Glutamatergic neuron (in vitro differentiated cells): ENCODE results near the gene CXCR6. TPM values are rescaled to one million over a fixed set of nuclear protein-coding genes. Genes with fewer than 3 reads are reported as not detected.

ENCODE experiments used
- DNase-seq: peaks from one replicate; pipeline ENCODE4 v3.0.0; 2022
- H3K27ac Mint-ChIP-seq: one replicate; pipeline ENCODE4 v1.8.0; 2020; ENCODE audit warnings: mild to moderate bottlenecking, mixed read lengths, inconsistent platforms; ENCODE audit not compliant: unreplicated experiment
- H3K27me3 Mint-ChIP-seq: one replicate; pipeline ENCODE4 v1.8.0; 2020; ENCODE audit warnings: mild to moderate bottlenecking, moderate library complexity, mixed read lengths, inconsistent platforms; ENCODE audit not compliant: unreplicated experiment
- H3K36me3 Mint-ChIP-seq: one replicate; pipeline ENCODE4 v1.8.0; 2020; ENCODE audit warnings: mild to moderate bottlenecking, mixed read lengths, inconsistent platforms; ENCODE audit not compliant: unreplicated experiment
- H3K4me1 Mint-ChIP-seq: one replicate; pipeline ENCODE4 v1.8.0; 2020; ENCODE audit warnings: mild to moderate bottlenecking, low read depth, mixed read lengths, inconsistent platforms; ENCODE audit not compliant: unreplicated experiment
- H3K4me3 Mint-ChIP-seq: one replicate; pipeline ENCODE4 v1.8.0; 2020; ENCODE audit warnings: mild to moderate bottlenecking, mixed read lengths, inconsistent platforms; ENCODE audit not compliant: unreplicated experiment
- H3K9me3 Mint-ChIP-seq: one replicate; pipeline ENCODE4 v1.8.0; 2020; ENCODE audit warnings: mild to moderate bottlenecking, moderate library complexity, mixed read lengths, inconsistent platforms; ENCODE audit not compliant: unreplicated experiment
- CTCF ChIP-seq: fragments of 200-600 bp; sonication (generic); IDR thresholded peaks from one replicate; pipeline ENCODE4 v1.5.0; 2021; ENCODE audit not compliant: partially characterized antibody, unreplicated experiment
- total RNA-seq: library from RNA; stranded (reverse); fragmentation: NEBNext Ultra II Directional; extraction: Animal tissue kit (Norgen Biotek cat#: 25700); gene quantifications from one replicate; pipeline ENCODE4 v1.2.1, GENCODE V29; 2021; ENCODE audit not compliant: unreplicated experiment

CXCR6 gene
- total RNA-seq, 1 donor from 2014 or later = not detected

GRCh38 chr3:45988804-45989203, 45.5 kb downstream of the CXCR6 start:
- peaks cover 11% of the 10 kb centered on the region for H3K4me1 Mint-ChIP-seq
- H3K9me3 Mint-ChIP-seq = peaks cover 2% of the 10 kb centered on the region
- H3K27me3 Mint-ChIP-seq = no peaks in the 10 kb centered on the region
- no peak overlapping the region for H3K4me3 Mint-ChIP-seq
- no peak for DNase-seq
- no peak for TF ChIP-seq CTCF
- no peaks in the 10 kb centered on the region for H3K36me3 Mint-ChIP-seq
- no peak overlapping the region for H3K27ac Mint-ChIP-seq

- no peak for TF ChIP-seq CTCF
- no peak for DNase-seq
- Mint-ChIP-seq H3K36me3 (no peaks in the 10 kb centered on the region), H3K4me1 (peaks cover 13% of the 10 kb centered on the region), H3K9me3 (peaks cover 2% of the 10 kb centered on the region), H3K27me3 (no peaks in the 10 kb centered on the region), H3K4me3 (no peak overlapping the region), H3K27ac (no peak overlapping the region)
These were observed 46.9 kb downstream of the CXCR6 start for GRCh38 chr3:45990181-45990580.

- DNase-seq = no peak
- H3K4me1 Mint-ChIP-seq = peaks cover 13% of the 10 kb centered on the region
- peaks cover 2% of the 10 kb centered on the region for H3K9me3 Mint-ChIP-seq
- H3K27ac Mint-ChIP-seq = no peak overlapping the region
- no peaks in the 10 kb centered on the region for H3K36me3 Mint-ChIP-seq
- TF ChIP-seq CTCF = no peak
- no peak overlapping the region for H3K4me3 Mint-ChIP-seq
- no peaks in the 10 kb centered on the region for H3K27me3 Mint-ChIP-seq
These were observed 48.1 kb downstream of the CXCR6 start for GRCh38 chr3:45991341-45991740.

- no peak for TF ChIP-seq CTCF
- H3K4me3 Mint-ChIP-seq = no peak overlapping the region
- peaks cover 2% of the 10 kb centered on the region for H3K9me3 Mint-ChIP-seq
- no peak for DNase-seq
- H3K36me3 Mint-ChIP-seq = no peaks in the 10 kb centered on the region
- peaks cover 1% of the 10 kb centered on the region for H3K27me3 Mint-ChIP-seq
- H3K27ac Mint-ChIP-seq = no peak overlapping the region
- peaks cover 13% of the 10 kb centered on the region for H3K4me1 Mint-ChIP-seq
These were observed 49.0 kb downstream of the CXCR6 start for GRCh38 chr3:45992133-45992729.

- H3K9me3 Mint-ChIP-seq = peaks cover 2% of the 10 kb centered on the region
- peaks cover 1% of the 10 kb centered on the region for H3K27me3 Mint-ChIP-seq
- no peak overlapping the region for H3K27ac Mint-ChIP-seq
- H3K4me1 Mint-ChIP-seq = peaks cover 13% of the 10 kb centered on the region
- no peaks in the 10 kb centered on the region for H3K36me3 Mint-ChIP-seq
- no peak overlapping the region for H3K4me3 Mint-ChIP-seq
- no peak for TF ChIP-seq CTCF
- DNase-seq = no peak
These were observed 49.6 kb downstream of the CXCR6 start for GRCh38 chr3:45992821-45993221.
